HG03520 (cell line): ENCODE measurements around the gene SLC2A8.
A peak's percentile ranks its signal among the peaks of the same experiment; 100 is the strongest.

Experiments used
- ATAC-seq: cut with Tn5 transposase; IDR thresholded peaks from one replicate; pipeline ENCODE4 v1.9.1; 2021; ENCODE audit warnings: mild to moderate bottlenecking, moderate library complexity; ENCODE audit not compliant: unreplicated experiment

The SLC2A8 gene

GRCh38 chr9:127402401-127403090 is 5.6 kb downstream of the SLC2A8 start:
- ATAC-seq = no peak

GRCh38 chr9:127403507-127404192 is 6.7 kb downstream of the SLC2A8 start:
- ATAC-seq = no peak

- ATAC-seq = no peak
Measured at GRCh38 chr9:127404631-127405030, 7.7 kb downstream of the SLC2A8 start.

GRCh38 chr9:127405344-127406125 is 8.6 kb downstream of the SLC2A8 start:
- no peak for ATAC-seq

GRCh38 chr9:127406799-127407491 is 10.0 kb downstream of the SLC2A8 start:
- ATAC-seq = no peak

GRCh38 chr9:127407492-127407843 is 10.5 kb downstream of the SLC2A8 start:
- ATAC-seq = no peak

- no peak for ATAC-seq
Measured at GRCh38 chr9:127411122-127411521, 14.2 kb downstream of the SLC2A8 start.

- no peak for ATAC-seq
Measured at GRCh38 chr9:127415141-127415540, 18.2 kb downstream of the SLC2A8 start.

GRCh38 chr9:127415657-127416056 is 18.7 kb downstream of the SLC2A8 start:
- ATAC-seq = no peak

- no peak for ATAC-seq
Measured at GRCh38 chr9:127417131-127418036, 20.4 kb downstream of the SLC2A8 start.

GRCh38 chr9:127418037-127418471 is 21.1 kb downstream of the SLC2A8 start:
- no peak for ATAC-seq

- no peak for ATAC-seq
Measured at GRCh38 chr9:127419348-127419747, 22.4 kb downstream of the SLC2A8 start.

- no peak for ATAC-seq
Measured at GRCh38 chr9:127421057-127421456, 24.1 kb downstream of the SLC2A8 start.

- no peak for ATAC-seq
Measured at GRCh38 chr9:127422133-127422782, 25.3 kb downstream of the SLC2A8 start.

GRCh38 chr9:127422787-127423186 is 25.8 kb downstream of the SLC2A8 start:
- no peak for ATAC-seq

- ATAC-seq = no peak
Measured at GRCh38 chr9:127423476-127423933, 26.5 kb downstream of the SLC2A8 start.

GRCh38 chr9:127423934-127424675 is 27.1 kb downstream of the SLC2A8 start, which contains the start of gene ZNF79:
ZNF79 (plus strand) TSS chr9:127424382; CDS start chr9:127424788, 406 bp downstream.
- peak; percentile 77 for ATAC-seq

- ATAC-seq = no peak
Measured at GRCh38 chr9:127424676-127424999, 27.7 kb downstream of the SLC2A8 start.

- ATAC-seq = no peak
Measured at GRCh38 chr9:127426756-127427155, 29.8 kb downstream of the SLC2A8 start.
